PC-3 (cell line): ENCODE measurements around the gene KISS1R.

Experiments
- CTCF ChIP-seq: fragments of 300-600 bp; sonication (generic); conservative IDR thresholded peaks from 2 replicates; pipeline ENCODE4 v1.5.1; 2017; ENCODE audit warnings: antibody characterized with exemption, low read depth, mild to moderate bottlenecking, low read length
- EZH2 ChIP-seq: fragments of 300-600 bp; sonication (generic); IDR thresholded peaks from one replicate; pipeline ENCODE4 v1.6.1; 2017; ENCODE audit warnings: antibody characterized with exemption, mild to moderate bottlenecking, low read length; ENCODE audit not compliant: unreplicated experiment
- EZH2phosphoT487 ChIP-seq: fragments of 300-600 bp; sonication (generic); IDR thresholded peaks from 2 replicates; pipeline ENCODE4 v1.6.1; 2018; ENCODE audit warnings: mild to moderate bottlenecking, antibody characterized with exemption, low read length, borderline replicate concordance

- no peak for TF ChIP-seq CTCF
- no peak for TF ChIP-seq EZH2phosphoT487
- TF ChIP-seq EZH2: no peak
Measured at GRCh38 chr19:966485-967088, 49.5 kb downstream of the KISS1R start.
